ENCODE measurements around the gene MFAP5.
A peak's percentile ranks its signal among the peaks of the same experiment; 100 is the strongest.
"Not testable (repeated sequence)": the region's sequence is repeated elsewhere in the genome, so short reads cannot be mapped to it uniquely, and the experiment has no call there.

MFAP5 gene

GRCh38 chr12:8629486-8630033 lies 33.1 kb downstream of the MFAP5 start:
- no peak for DNase-seq (ENCODE audit: low spot score)

DNA sequence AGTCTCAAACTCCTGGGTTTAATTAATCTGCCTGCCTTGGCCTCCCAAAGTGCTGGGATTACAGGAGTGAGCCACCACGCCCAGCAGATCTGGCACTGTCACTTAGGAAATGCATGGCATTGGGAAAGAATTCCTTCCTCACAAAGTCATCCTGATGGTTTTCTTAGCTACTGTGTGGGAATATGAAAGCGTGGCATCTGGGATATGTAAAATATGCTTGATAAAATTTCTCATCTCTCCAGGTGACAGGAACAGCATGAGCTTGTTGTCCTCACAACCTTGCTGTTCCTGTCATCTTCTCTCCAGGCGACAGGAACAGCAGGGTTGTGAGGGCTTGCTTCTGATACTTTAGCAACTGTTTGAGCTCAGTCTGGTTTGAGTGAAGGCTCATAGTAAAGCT lies 33.9 kb downstream of the MFAP5 start:
- no peak for DNase-seq (ENCODE audit: low spot score)

- DNase-seq (ENCODE audit: low spot score): not testable (repeated sequence)
These were observed 37.9 kb downstream of the MFAP5 start for GRCh38 chr12:8624750-8625149.

- no peak for DNase-seq (ENCODE audit: low spot score)
These were observed 40.0 kb downstream of the MFAP5 start for GRCh38 chr12:8622646-8623045.

GRCh38 chr12:8615206-8615605 lies 47.4 kb downstream of the MFAP5 start:
- no peak for DNase-seq (ENCODE audit: low spot score)

- DNase-seq (ENCODE audit: low spot score): not testable (repeated sequence)
These were observed 48.7 kb downstream of the MFAP5 start for GRCh38 chr12:8613881-8614280.

DNA sequence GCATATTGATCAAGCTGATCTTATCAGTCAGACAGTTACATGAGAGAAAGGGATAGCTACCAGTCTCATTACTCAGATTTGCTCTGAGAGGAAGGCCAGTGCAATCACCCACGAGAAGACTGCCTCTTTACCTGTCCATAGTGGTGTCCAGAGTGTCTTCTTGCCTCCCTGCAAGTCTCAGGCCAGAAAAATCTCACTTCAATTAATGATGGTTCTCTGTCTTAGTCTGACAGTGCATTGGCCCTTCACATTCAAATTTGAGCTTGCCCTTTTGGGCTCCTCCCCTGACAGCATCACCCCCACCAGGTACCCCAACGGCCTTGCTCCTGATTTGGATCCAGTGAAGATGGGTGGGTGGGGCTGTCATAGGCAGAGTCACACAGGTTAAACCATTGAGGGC lies 50.0 kb downstream of the MFAP5 start, which contains the start of gene AICDA:
Gene AICDA, minus strand, starts transcription at position 231 of the 400 bp plus-strand sequence. Its CDS starts 92 bp downstream, at position 139.
- DNase-seq (ENCODE audit: low spot score): no peak

GRCh38 chr12:8609061-8609570 lies 53.5 kb downstream of the MFAP5 start:
- peak; percentile 32 for DNase-seq (ENCODE audit: low spot score)

GRCh38 chr12:8606890-8607289 lies 55.7 kb downstream of the MFAP5 start:
- no peak for DNase-seq (ENCODE audit: low spot score)

DNA sequence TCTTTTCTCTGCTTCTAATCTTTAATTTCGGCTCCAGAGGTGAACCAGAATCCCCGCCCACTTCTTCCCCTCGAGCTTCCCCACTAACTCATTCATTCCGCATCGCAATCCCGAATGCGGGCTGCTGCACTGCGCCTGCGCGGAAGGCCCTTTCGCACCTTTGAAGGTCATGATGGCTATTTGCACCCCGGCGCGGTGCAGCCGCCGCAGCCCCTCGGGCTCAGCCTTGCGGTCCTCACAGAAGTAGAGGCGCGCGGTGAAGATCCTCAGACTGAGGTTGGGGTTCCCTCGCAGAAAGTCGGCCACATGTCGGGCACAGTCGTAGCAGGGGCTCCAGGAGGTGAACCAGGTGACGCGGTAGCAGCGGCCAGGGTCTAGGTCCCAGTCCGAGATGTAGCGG lies 57.6 kb downstream of the MFAP5 start:
- DNase-seq (ENCODE audit: low spot score): no peak

DNA sequence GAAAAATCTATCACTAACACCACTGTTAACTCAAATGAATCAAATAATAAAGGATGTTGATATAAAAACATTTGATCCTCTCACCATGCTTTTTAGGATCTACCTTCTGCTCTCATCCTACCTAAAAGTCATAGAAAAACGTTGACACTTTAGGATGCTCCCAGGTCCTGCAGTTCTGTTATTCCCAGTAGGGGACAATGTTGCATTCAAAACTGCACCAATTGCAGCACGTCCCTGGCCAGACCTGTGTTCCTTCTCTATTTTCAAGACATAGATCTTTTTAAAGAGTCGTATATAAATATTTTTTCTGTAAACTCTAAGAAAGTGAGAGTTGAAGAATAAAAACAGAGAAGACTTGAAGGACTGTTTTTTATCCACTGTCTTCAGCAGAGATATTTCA lies 58.8 kb downstream of the MFAP5 start:
- no peak for DNase-seq (ENCODE audit: low spot score)

GRCh38 chr12:8603286-8603685 lies 59.3 kb downstream of the MFAP5 start:
- no peak for DNase-seq (ENCODE audit: low spot score)

DNA sequence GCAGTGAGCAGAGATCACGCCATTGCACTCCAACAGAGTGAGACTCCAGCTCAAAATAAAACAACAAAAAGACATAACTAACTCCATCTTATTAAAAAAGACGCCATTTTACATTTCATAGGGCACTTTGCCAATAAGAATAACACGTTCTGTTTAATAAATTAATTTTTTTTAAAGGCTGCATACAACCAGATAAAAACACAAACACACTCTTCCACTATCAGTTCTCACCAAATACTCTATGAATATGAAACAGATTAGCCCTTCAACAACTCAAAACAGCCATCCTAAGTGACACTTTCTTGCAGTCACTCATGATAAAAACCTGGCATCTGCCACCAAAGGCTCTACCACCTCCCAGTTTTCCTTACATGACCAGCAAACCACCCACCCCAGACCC lies 66.1 kb downstream of the MFAP5 start:
- DNase-seq (ENCODE audit: low spot score): no peak

All from globus pallidus (tissue), 1 donor.